ENCODE measurements around the gene TMPRSS2. TPM values are rescaled to one million over a fixed set of nuclear protein-coding genes. Genes with fewer than 3 reads are reported as not detected.

TMPRSS2 gene
- total RNA-seq, 1 donor from 2014 or later, result 83.6 TPM

DNA sequence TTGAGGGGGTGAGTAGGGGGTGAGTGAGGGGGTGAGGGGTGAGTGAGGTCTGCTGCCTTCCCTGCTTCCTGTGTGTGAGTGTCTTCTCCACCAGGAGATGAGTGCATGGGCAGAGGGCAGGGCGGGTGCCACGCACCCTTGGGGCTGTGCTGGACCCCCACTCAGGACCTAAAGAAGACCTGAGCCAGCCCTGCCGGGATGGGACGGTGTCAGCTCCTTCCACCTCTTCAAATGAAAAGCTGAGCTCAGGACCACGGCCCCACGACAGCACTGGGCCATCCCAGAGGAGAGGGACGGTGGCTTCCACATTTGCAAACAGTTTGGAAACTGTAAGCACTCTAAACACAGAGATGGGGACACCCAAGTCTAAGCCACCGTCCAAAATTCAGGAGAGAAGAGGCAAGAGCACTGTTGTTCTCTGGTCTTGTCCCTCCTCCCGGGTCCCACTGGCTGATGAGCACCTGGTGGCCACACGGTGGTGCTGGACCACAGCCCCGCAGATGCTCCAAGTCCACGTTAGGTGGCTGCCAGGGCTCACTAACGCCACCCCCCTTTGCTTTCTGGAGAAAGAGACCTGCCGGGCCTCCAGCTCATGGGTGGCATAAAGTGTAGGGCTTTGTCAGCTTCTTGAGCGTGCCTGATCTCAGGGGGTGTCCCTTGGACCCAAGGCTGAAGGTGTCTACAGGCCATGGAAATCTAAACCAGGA is 32.1 kb downstream of the TMPRSS2 start:
- peaks cover 17% of the 10 kb centered on the region for H3K4me1 ChIP-seq
- no peak for ATAC-seq
- TF ChIP-seq, protein P1, sequence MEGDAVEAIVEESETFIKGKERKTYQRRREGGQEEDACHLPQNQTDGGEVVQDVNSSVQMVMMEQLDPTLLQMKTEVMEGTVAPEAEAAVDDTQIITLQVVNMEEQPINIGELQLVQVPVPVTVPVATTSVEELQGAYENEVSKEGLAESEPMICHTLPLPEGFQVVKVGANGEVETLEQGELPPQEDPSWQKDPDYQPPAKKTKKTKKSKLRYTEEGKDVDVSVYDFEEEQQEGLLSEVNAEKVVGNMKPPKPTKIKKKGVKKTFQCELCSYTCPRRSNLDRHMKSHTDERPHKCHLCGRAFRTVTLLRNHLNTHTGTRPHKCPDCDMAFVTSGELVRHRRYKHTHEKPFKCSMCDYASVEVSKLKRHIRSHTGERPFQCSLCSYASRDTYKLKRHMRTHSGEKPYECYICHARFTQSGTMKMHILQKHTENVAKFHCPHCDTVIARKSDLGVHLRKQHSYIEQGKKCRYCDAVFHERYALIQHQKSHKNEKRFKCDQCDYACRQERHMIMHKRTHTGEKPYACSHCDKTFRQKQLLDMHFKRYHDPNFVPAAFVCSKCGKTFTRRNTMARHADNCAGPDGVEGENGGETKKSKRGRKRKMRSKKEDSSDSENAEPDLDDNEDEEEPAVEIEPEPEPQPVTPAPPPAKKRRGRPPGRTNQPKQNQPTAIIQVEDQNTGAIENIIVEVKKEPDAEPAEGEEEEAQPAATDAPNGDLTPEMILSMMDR (IDR thresholded peaks at IDR 0.05), result no peak
- peaks cover 9% of the 10 kb centered on the region for H3K27me3 ChIP-seq
- peak; percentile 62 for DNase-seq
- H3K9me3 ChIP-seq, result no peaks in the 10 kb centered on the region
- H3K4me3 ChIP-seq, result no peak overlapping the region
- H3K36me3 ChIP-seq, result no peaks in the 10 kb centered on the region
- no peak overlapping the region for H3K27ac ChIP-seq
- intact Hi-C loops (cut with DNase I), result no loop called here

DNA sequence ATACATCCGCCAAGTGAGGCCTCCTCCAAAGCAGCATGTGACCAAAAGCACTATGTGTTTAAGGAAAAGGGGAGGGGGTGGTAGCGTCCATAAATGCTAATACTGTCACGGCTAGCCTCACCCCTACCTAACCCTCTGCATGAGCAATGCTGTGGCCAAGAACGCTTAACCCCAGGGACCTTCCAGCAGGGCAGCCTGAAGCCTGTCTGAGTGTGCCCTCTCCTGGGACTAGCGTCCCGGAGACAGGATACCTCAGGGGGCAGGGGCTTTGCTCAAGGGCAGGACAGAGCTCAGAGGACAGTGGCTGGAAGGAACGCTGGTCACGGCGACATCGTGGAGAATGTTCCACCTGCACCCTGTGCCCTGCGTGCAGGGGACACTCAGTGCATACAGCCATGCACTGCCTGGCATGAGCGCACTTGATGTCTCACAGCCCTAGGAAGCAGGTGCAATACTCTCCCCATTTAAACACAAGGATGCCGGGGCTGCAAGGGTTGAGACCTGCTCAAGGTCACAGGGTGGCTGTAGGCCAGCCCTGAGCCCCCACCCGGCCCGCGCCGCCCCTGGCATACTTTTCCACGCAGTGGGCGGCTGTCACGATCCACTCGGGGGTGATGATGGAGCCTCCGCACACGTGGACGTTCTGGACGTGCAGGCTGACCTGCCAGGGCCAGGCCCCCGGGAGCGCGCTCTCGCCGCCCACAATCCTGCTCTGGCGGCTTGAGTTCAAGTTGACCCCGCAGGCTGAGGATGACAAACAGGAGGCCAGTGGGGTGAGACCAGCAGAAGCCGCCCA is 35.0 kb downstream of the TMPRSS2 start:
- DNase-seq (peak; percentile 57), ATAC-seq (no peak)
- Histone ChIP-seq H3K4me3 (no peak overlapping the region), H3K9me3 (no peaks in the 10 kb centered on the region), H3K36me3 (no peaks in the 10 kb centered on the region), H3K27me3 (peaks cover 9% of the 10 kb centered on the region), H3K27ac (no peak overlapping the region), H3K4me1 (peaks cover 3% of the 10 kb centered on the region)
- intact Hi-C loops (cut with DNase I), result no loop called here
- TF ChIP-seq, protein P1 (IDR thresholded peaks at IDR 0.05), result no peak

DNA sequence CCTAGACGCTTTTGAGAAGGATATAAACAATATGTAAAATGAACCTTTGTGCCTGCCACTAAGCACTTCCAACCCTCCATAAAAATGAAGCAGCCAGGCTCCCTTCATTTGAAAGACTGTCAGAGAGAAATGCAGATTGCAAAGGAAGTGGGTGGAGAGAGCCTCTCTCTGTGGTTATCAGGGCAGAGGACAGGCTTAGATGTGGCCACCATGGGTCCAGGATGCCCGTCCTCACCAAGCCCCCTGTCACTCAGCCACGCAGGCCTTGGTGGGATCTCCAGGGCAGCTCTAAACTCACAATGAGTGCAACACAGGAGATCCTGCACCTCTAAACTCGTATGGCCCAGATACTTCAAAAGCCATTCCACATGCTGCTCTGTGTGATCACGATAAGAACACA is 37.9 kb downstream of the TMPRSS2 start:
- Histone ChIP-seq H3K36me3 (no peaks in the 10 kb centered on the region), H3K27ac (no peak overlapping the region), H3K9me3 (no peaks in the 10 kb centered on the region), H3K27me3 (peaks cover 9% of the 10 kb centered on the region), H3K4me1 (peaks cover 7% of the 10 kb centered on the region), H3K4me3 (no peak overlapping the region)
- no peak for DNase-seq
- TF ChIP-seq, protein P1 (IDR thresholded peaks at IDR 0.05), result no peak
- intact Hi-C loops (cut with DNase I), result no loop called here
- no peak for ATAC-seq

- Histone ChIP-seq H3K9me3 (no peaks in the 10 kb centered on the region), H3K27me3 (no peaks in the 10 kb centered on the region), H3K4me1 (peaks cover 7% of the 10 kb centered on the region), H3K27ac (no peak overlapping the region), H3K4me3 (no peak overlapping the region), H3K36me3 (no peaks in the 10 kb centered on the region)
- TF ChIP-seq, protein P1 (IDR thresholded peaks at IDR 0.05), result no peak
- intact Hi-C loops (cut with DNase I), result no loop called here
- DNase-seq (no peak), ATAC-seq (no peak)
These were observed 41.7 kb downstream of the TMPRSS2 start for GRCh38 chr21:41466024-41466820.

DNA sequence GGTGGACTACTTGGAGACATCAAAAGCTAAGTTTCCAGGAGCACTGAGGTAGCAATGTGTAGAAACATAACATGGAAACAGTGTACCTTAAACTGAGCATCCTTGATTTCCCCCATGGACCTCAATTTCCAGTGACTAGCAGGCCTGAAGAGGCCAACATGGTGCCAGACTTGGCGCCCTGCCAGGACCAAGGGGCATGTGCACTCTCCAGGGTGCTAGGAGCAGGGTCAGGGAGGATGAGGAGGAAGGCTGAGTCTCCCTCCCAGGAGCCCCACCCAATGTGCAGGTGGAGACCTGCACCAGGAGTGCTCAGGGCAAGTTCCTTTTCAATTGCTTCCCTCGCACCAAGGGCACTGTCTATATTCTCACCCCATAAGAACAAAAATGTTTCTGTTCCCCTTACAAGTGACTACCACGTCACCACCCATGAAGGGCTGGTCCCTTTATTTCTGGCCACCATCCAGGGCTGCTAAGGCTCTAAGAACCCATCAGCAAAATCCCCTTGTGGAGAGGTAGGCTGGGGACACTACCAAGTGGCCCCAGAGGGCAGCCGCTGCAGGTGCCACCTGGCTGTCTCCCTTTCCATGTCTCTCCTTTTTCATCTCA is 42.7 kb downstream of the TMPRSS2 start:
- no peak for DNase-seq
- Histone ChIP-seq H3K9me3 (no peaks in the 10 kb centered on the region), H3K36me3 (no peaks in the 10 kb centered on the region), H3K4me1 (peaks cover 7% of the 10 kb centered on the region), H3K27ac (no peak overlapping the region), H3K27me3 (no peaks in the 10 kb centered on the region), H3K4me3 (no peak overlapping the region)
- intact Hi-C loops (cut with DNase I), result no loop called here
- TF ChIP-seq, protein P1 (IDR thresholded peaks at IDR 0.05), result no peak
- no peak for ATAC-seq
